Natural killer cell (primary cell): ENCODE data around the gene UIMC1. TPM values are rescaled to one million over a fixed set of nuclear protein-coding genes. Genes with fewer than 3 reads are reported as not detected.
"Not testable (repeated sequence)": the region's sequence is repeated elsewhere in the genome, so short reads cannot be mapped to it uniquely, and the experiment has no call there.

Experiments used
- ATAC-seq, 3 donors: fragments of 150-1000 bp in 2 of 3; fragments of 200-7000 bp in 1 of 3; cut with Tn5 transposase; 1 replicate in 1 of 3; 2 replicates in 2 of 3; pipeline ENCODE4 v1.10.0; 2021; ENCODE audit warnings: mild to moderate bottlenecking in 2 of 3, moderate library complexity in 2 of 3
- DNase-seq, 2 donors: peaks; one replicate each; pipeline versions ENCODE4 v3.0.0 to v3.0.0-alpha.2; 2013 to 2021; ENCODE audit warnings: mixed read lengths in 1 of 2
- H3K27ac ChIP-seq: one replicate; pipeline ENCODE4 v1.5.1; 2013; ENCODE audit warnings: mild to moderate bottlenecking, low read length
- H3K27me3 ChIP-seq: one replicate; pipeline ENCODE4 v1.6.1; 2013; ENCODE audit warnings: low read length; ENCODE audit not compliant: control insufficient read depth, insufficient read depth
- H3K36me3 ChIP-seq: one replicate; pipeline ENCODE4 v1.6.1; 2013; ENCODE audit warnings: low read length; ENCODE audit not compliant: control insufficient read depth, insufficient read depth
- H3K4me1 ChIP-seq: one replicate; pipeline ENCODE4 v1.6.1; 2013; ENCODE audit warnings: low read length; ENCODE audit not compliant: control insufficient read depth, insufficient read depth
- H3K4me3 ChIP-seq: one replicate; pipeline ENCODE4 v1.5.1; 2013; ENCODE audit warnings: low read length
- H3K9me3 ChIP-seq: one replicate; pipeline ENCODE4 v1.6.1; 2013; ENCODE audit warnings: low read length; ENCODE audit not compliant: control insufficient read depth, insufficient read depth
- H3K27ac Mint-ChIP-seq, 2 donors: one replicate each; pipeline ENCODE4 v1.8.0; 2022; ENCODE audit warnings: mild to moderate bottlenecking in 2 of 2, mixed read lengths in 2 of 2, moderate library complexity in 1 of 2
- H3K27me3 Mint-ChIP-seq, 2 donors: one replicate each; pipeline ENCODE4 v1.8.0; 2022; ENCODE audit warnings: low read depth in 2 of 2, mixed read lengths in 2 of 2
- H3K36me3 Mint-ChIP-seq: one replicate; pipeline ENCODE4 v1.8.0; 2022; ENCODE audit warnings: mixed read lengths
- H3K4me1 Mint-ChIP-seq, 2 donors: one replicate each; pipeline ENCODE4 v1.8.0; 2022; ENCODE audit warnings: mixed read lengths in 2 of 2
- H3K4me3 Mint-ChIP-seq: one replicate; pipeline ENCODE4 v1.8.0; 2022; ENCODE audit warnings: mild to moderate bottlenecking, moderate library complexity, mixed read lengths
- H3K9me3 Mint-ChIP-seq, 2 donors: one replicate each; pipeline ENCODE4 v1.8.0; 2022; ENCODE audit warnings: mixed read lengths in 2 of 2
- WGBS: methylation state at CpG from one replicate; pipeline ENCODE4 v1.1.7; 2013; ENCODE audit warnings: missing lambda C conversion rate; ENCODE audit not compliant: insufficient coverage; 5-methylcytosine and 5-hydroxymethylcytosine counted together
- intact Hi-C: fragments of 100-400 bp; cut with micrococcal nuclease; formaldehyde crosslinking; loops from one replicate; pipeline ENCODE4 v1.14.2; 2022
- total RNA-seq, 4 donors: library from RNA; stranded (reverse); fragments of 120-200 nt in 1 of 4; gene quantifications; one replicate each; pipeline versions ENCODE4 v1.2.3 to v1.2.4, GENCODE V29; 2013 to 2022
- TF ChIP-seq, protein P1 (sequence below): fragments of 200-600 bp; IDR thresholded peaks from one replicate; pipeline ENCODE4 v1.8.0; 2022; ENCODE audit warnings: antibody characterized with exemption

Gene UIMC1
- total RNA-seq: 10 to 100 TPM; 55.1 to 75.7 (median 57.3) TPM
- 72.2 TPM for total RNA-seq (2013)

DNA sequence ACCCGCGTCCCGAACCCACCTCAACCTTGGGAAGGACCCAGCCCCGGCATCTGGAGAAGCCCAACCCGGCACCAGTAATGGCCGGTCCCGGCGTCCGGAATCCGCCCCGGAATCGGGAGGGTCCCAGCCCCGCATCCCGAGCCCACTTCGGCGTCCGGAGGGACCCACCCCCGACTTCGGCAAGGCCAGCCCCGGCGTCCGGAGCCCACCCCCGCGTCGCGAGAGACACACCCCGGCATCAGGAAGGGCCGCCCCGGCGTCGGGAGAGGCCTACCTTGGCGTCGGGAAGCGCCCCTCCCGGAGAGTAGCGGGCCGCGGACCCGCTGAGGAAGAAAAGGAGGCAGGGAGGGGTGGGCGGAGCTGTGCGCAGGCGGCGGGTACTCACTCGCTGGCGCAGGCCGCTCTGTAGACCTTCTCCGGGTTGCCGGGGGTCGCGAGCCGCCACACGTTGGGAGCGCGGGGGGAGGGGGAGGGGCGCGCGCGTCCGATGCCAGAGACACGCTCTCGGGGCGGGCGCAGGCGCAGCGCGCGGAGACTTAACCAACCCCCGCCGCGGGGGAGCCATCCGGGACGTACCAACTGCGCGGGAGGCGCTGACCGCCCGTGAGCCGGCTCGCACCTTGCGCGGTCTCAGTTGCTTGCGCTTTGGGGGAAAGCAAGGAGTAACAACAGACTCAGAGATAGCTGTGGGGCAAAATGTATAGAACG is at the start of gene UIMC1:
TSS of gene UIMC1 (minus strand) at position 515 of the 708 bp plus-strand sequence. CDS start 24,164 bp downstream, outside the sequence.
- H3K9me3 ChIP-seq: no peaks in the 10 kb centered on the region
- peak within 1 kb of the TSS; percentile 98 for H3K4me3 Mint-ChIP-seq
- H3K36me3 Mint-ChIP-seq: no peaks in the 10 kb centered on the region
- no peaks in the 10 kb centered on the region for H3K27me3 ChIP-seq
- H3K36me3 ChIP-seq: no peaks in the 10 kb centered on the region
- peak within 1 kb of the TSS; percentile 91 to 95 for H3K27ac Mint-ChIP-seq
- WGBS: under 1% methylated on average over 83 of the region's 83 CpGs
- peaks cover 21% of the 10 kb centered on the region for H3K4me1 ChIP-seq
- peaks cover 26 to 27% of the 10 kb centered on the region in 2 donors for H3K4me1 Mint-ChIP-seq
- TF ChIP-seq, protein P1, sequence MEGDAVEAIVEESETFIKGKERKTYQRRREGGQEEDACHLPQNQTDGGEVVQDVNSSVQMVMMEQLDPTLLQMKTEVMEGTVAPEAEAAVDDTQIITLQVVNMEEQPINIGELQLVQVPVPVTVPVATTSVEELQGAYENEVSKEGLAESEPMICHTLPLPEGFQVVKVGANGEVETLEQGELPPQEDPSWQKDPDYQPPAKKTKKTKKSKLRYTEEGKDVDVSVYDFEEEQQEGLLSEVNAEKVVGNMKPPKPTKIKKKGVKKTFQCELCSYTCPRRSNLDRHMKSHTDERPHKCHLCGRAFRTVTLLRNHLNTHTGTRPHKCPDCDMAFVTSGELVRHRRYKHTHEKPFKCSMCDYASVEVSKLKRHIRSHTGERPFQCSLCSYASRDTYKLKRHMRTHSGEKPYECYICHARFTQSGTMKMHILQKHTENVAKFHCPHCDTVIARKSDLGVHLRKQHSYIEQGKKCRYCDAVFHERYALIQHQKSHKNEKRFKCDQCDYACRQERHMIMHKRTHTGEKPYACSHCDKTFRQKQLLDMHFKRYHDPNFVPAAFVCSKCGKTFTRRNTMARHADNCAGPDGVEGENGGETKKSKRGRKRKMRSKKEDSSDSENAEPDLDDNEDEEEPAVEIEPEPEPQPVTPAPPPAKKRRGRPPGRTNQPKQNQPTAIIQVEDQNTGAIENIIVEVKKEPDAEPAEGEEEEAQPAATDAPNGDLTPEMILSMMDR: no peak
- H3K27ac ChIP-seq: peak within 1 kb of the TSS; percentile 87
- intact Hi-C loops: no loop called here
- peak within 1 kb of the TSS; percentile 95 for H3K4me3 ChIP-seq
- ATAC-seq: peak; percentile 91 to 94 (median 91)
- DNase-seq: peak; percentile 91 to 95
- H3K27me3 Mint-ChIP-seq: no peaks in the 10 kb centered on the region
- no peaks in the 10 kb centered on the region for H3K9me3 Mint-ChIP-seq

DNA sequence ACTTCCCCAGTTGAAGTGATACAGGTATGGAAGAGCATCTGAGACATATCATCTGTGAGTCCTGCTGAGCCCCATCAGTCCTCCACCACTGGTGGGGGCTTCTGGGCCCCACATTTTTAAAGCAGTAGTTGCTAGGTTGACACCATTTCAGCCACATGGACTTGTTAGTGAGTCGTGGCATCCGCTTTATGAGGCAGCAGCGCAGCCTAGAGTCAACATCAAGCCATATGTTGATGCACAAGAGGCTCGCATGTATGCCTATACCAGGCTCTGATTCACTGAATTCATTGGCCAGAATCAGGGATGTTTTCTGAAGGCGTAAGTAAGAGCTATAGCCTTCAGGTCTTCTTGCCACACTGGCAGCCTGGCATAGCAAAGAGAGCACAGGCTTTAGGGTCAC is 42.7 kb upstream of the UIMC1 start:
- Histone ChIP-seq H3K27me3 (no peaks in the 10 kb centered on the region), H3K4me1 (no peaks in the 10 kb centered on the region), H3K9me3 (no peaks in the 10 kb centered on the region), H3K4me3 (no peak overlapping the region), H3K27ac (no peak overlapping the region), H3K36me3 (peaks cover 37% of the 10 kb centered on the region)
- WGBS: 96% methylated on average over 5 of the region's 5 CpGs
- Mint-ChIP-seq H3K27ac (no peak overlapping the region), H3K4me3 (no peak overlapping the region), H3K4me1 (no peaks in the 10 kb centered on the region), H3K27me3 (no peaks in the 10 kb centered on the region), H3K9me3 (no peaks in the 10 kb centered on the region), H3K36me3 (no peaks in the 10 kb centered on the region)
- DNase-seq (peak in 1 of 2 donors; percentile 17), ATAC-seq (no peak)
- TF ChIP-seq, protein P1: no peak
- intact Hi-C loops: no loop called here

- H3K4me3 Mint-ChIP-seq, H3K27ac Mint-ChIP-seq, H3K9me3 ChIP-seq, H3K36me3 Mint-ChIP-seq, intact Hi-C loops, H3K4me3 ChIP-seq, H3K4me1 ChIP-seq, H3K4me1 Mint-ChIP-seq, H3K27me3 Mint-ChIP-seq, DNase-seq, H3K9me3 Mint-ChIP-seq, H3K27me3 ChIP-seq, ATAC-seq, H3K27ac ChIP-seq: not testable (repeated sequence)
- H3K36me3 ChIP-seq: peaks cover 42% of the 10 kb centered on the region
- WGBS: 97% methylated on average over 5 of the region's 7 CpGs
Measured at GRCh38 chr5:177048531-177048930, 42.0 kb upstream of the UIMC1 start.

DNA sequence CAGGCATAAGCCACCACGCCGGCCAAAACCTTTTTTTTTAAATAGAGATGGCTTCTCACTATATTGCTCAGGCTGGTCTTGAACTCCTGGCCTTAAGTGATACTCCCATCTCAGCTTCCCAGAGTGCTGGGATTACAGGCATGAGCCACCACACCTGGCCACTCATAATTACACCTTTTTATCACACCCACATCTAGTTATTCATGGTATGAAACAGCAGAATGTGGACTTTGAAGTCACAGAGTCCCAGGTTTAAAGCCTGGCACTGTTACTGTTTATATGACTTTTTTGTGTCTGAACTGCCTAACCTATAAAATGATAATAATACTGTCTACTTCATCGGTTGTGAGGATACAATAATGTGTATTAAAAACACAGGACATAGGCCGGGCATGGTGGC is 39.1 kb upstream of the UIMC1 start:
- H3K4me3 ChIP-seq: no peak overlapping the region
- no peak overlapping the region for H3K4me3 Mint-ChIP-seq
- H3K4me1 Mint-ChIP-seq: peaks cover 0 to 4% of the 10 kb centered on the region in 2 donors
- TF ChIP-seq, protein P1: no peak
- H3K9me3 ChIP-seq: no peaks in the 10 kb centered on the region
- H3K27me3 ChIP-seq: no peaks in the 10 kb centered on the region
- WGBS: 96% methylated on average over 4 of the region's 4 CpGs
- H3K36me3 ChIP-seq: peaks cover 44% of the 10 kb centered on the region
- H3K27ac Mint-ChIP-seq: no peak overlapping the region
- H3K36me3 Mint-ChIP-seq: peaks cover 9% of the 10 kb centered on the region
- no peak overlapping the region for H3K27ac ChIP-seq
- no peaks in the 10 kb centered on the region for H3K27me3 Mint-ChIP-seq
- intact Hi-C loops: no loop called here
- DNase-seq (no peak), ATAC-seq (no peak)
- H3K4me1 ChIP-seq: no peaks in the 10 kb centered on the region
- no peaks in the 10 kb centered on the region for H3K9me3 Mint-ChIP-seq
